ENCODE measurements around the gene ABCA1.
"Not testable (repeated sequence)": the region's sequence is repeated elsewhere in the genome, so short reads cannot be mapped to it uniquely, and the experiment has no call there.

Gene ABCA1

DNA sequence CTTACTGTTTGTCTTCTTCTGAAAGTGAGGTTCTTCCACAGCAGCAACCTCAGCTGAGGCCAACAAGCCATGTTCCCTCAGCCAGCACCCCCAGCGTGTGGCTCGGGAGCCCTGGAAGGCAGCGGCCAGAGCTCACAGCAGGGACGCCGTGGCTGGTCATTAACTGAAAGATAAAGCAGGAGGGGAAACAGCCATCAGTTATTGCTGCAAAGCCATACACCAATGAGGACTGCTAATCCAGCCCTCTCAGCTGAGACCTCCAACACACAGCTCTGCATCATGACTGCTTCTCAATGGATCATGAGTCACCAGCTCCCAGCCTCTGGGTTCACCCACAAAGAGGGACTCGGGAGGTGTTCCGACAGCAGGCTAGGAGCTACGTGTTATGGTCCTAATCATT, 24.3 kb downstream of the ABCA1 start:
- no peak for DNase-seq

DNA sequence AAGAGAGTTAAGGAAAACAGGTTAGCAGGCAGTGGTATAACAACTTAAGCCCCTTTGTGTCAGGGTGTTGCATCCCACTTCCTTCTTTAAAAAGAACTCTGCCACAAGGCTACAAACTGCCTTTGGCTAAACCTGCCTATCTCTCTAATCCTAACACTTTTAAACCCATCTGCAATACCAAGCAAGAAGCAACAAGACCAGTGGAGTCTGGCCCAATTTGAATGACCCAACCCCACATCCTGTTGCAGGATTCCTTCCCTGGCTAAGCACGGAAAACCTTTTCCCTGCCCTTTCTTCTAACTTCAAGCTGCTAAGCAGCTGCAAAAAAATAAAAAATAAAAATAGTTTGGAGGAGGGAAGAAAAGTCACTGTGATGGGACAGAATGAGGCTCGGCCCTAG, 27.1 kb downstream of the ABCA1 start:
- no peak for DNase-seq

DNA sequence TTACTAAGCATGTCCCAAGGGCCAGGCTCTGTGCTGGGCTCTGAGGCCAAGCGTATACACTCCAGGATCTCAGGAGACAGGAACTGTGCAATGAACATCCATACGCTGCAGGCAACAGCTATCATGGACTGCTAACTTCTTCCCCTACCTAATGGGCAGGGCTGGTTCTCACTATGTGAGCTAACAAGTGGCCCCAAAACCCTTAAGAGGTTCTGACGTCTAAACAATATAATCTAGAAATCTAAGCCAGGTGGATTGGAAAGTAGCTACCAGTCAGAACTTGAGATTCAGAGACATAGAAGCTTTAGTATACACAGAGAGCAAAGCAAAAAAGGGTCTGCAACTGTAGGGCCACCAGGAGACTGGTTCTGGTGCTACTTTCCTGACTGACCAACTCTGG, 27.6 kb downstream of the ABCA1 start:
- DNase-seq, result no peak

DNA sequence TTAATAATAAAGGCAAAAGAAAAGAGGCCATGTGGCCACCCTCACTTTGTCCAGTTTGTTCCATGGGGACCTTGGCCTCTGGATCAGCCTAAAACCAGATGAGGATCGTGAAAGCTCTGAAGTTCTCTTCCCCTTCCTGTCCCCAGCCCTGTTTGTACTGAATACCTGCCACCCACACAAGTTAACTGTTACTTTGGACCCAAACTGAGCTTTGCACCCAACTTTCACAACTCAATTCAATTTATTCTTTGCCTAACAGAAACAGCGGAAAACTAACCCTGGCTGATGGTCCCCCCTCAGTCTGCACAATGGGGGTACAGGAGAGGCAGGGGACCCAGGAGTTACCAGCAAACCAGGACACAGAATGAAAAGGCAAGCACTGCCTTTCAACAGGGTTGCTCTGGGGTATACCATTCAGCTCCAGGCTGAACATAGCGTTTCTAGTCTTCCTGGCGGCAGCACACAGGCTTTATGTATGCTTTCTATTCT, 28.2 kb downstream of the ABCA1 start:
- no peak for DNase-seq

DNA sequence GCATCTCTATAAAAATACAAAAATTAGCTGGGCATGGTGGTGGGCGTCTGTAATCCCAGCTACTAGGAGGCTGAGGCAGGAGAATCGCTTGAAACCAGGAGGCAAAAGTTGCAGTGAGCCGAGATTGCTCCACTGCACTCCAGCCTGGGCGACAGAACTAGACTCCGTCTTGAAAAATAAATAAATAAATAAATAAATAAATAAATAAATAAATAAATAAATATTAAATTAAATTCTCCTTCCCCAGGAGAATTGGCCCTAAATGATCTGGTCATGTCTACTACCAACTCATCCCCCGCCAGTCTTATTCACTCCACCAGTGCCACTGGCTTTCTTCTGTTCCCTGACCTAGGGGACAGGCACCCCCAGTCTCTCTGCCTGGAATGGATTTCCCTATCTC, 29.6 kb downstream of the ABCA1 start:
- not testable (repeated sequence) for DNase-seq

DNA sequence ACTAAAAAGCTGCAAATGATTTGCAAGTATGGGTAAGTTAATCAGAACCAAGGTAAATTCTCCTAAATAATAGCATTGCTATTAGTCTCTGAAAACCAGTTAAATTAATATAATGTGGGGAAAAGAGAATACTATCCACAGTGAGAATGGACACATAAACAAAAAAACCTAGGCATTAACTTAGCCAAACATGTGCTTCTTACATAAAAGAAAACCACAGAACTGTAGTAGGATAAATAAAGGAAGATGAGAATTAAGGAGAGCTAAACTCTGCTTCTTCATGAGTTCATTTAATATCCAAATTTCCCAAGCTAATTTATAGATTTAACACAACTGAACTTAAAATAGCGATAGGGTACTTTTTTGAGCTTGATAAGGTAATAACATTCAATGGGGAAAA, 31.8 kb downstream of the ABCA1 start:
- no peak for DNase-seq

DNA sequence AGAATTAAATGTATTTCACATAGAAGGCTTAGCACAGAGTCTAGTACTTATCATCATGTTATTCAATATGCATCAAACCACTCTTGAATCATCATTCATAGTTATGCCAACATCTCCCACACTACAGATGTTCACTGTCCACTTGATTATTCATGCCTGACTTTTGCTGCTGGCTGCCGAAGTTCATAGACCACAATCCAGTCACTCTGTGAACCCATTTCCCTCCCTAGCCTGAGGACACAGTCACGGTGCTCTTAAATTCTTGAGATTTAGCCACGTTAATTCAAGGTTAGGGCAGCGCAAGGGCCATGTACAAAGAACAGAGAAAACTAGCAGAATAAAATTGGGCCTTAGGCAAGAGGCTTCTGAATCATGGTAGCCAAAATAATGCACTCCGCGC, 32.4 kb downstream of the ABCA1 start:
- DNase-seq, result no peak

DNA sequence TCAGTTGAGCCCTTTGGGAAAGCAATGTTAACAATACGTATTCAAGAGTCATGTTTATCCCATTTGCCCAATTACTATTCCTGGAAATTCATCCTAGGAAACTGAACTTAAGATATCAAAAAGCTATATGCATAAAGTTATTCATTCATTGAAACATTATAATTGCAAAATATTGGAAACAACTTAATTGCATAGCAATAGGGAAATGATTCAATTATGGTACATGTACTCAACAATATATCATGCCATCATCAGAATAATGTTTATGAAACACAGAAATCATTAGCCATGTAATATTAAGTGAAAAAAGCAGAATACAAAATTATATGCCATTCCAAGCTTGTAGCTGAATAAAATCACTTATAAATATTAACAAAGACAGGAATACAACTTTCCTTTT, 35.3 kb downstream of the ABCA1 start:
- DNase-seq, result no peak

DNA sequence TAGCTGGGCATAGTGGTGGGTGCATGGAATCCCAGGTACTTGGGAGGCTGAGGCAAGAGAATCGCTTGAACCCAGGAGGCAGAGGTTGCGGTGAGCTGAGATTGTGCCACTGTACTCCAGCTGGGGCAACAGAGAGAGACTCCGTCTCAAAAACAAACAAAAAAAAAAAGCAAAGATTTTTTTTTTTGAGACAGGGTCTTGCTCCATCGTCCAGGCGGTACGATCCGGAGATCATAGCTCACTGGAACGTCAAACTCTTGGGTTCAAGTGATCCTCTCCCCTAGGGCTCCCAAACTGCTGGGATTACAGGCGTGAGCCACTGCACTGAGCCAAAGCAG, 37.6 kb downstream of the ABCA1 start:
- no peak for DNase-seq

DNA sequence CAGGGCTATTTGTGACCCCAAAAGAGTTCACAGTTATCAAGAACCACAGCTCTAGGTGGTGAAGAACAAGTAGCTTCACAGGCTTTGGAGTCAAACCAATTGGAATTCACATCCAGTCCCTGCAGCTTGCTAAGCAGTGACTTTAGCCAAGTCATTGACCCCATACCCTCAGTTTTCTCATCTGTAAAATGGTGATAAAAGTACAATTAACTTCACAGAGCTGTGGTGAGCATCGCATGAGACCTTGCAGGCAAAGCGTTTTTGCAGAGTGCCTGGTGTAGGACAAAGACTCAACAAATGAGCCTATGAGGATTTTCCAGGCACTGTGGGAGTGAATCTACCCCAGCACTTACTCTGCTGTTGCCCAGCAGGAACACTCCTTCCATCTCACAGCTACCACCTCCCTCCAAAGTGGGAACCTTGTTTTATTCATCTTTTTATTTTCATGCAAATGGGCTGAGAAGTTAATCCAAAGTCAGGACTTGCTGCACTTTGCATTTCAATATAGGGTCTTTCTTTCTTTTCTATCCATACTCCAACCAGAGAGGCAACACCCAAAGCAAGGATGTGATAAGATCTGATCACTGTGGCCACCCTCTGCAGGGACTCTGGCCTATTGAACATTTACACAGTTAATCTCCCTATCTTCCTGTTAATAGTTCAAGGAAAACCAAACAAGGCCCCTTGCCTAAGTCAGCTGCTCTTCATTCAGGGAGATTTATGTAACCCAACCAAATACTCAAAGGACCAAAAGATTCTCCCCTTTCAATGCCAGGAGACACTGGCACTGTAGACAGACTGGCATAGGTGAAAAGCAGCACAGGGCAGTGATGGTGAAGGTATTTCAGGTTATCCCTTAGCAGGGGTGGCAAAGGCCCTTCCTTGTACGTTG, 41.9 kb downstream of the ABCA1 start:
- no peak for DNase-seq

DNA sequence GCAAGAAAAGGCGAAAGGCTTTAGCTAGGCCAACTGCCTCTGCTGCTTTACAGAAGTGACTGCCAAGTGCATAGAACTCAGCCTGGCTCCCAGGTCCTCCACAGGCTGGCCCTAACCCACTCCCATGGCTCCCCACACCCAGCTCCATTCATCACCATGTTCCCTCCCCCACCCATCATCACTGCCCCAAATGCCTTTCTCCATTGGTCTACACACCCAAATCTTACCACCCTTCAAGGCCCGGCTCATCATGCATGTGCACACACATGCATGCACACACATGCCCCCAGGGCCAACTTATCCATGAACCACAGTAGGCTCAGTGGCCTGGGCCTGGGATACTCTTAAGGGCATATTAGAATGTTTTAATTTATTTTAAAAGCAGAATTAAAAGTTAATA, 44.8 kb downstream of the ABCA1 start:
- no peak for DNase-seq

DNA sequence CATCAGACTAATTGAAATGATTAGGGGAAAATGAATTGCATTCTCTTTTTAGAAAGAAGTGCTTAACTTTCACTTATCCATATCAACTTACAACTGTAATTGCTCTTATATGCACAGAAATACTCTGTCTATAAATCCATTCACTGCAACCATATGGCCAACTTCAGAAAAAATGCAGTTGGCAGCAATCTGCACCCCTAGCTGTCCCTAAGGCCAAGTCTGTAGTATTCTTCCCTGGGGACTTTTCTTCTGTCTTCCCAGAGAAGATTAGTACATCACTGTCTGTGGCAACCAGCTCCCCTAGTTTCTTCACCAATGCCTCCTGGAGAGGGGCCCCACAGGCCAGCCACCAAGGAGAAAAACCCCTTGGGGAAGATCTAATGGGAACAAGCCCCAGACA, 45.4 kb downstream of the ABCA1 start:
- DNase-seq, result no peak

DNA sequence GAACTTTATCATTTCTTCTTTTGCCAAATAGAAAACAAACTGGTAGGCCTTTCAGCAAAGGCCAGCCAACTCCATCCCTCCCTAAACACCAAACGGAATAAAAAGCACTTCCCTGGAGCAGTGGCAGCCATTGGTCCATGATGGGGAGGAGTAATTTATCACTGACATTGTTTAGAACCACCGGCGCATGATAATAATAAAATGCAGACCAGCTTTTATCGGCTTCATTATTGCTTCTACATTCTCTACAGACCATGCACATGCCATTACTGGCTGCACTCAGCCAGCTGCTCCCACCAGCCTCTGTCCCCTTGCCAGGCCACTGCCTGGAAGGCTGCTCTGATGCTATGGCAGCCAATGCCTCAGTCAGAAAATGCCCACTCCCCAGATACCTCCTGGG, 45.9 kb downstream of the ABCA1 start:
- no peak for DNase-seq

DNA sequence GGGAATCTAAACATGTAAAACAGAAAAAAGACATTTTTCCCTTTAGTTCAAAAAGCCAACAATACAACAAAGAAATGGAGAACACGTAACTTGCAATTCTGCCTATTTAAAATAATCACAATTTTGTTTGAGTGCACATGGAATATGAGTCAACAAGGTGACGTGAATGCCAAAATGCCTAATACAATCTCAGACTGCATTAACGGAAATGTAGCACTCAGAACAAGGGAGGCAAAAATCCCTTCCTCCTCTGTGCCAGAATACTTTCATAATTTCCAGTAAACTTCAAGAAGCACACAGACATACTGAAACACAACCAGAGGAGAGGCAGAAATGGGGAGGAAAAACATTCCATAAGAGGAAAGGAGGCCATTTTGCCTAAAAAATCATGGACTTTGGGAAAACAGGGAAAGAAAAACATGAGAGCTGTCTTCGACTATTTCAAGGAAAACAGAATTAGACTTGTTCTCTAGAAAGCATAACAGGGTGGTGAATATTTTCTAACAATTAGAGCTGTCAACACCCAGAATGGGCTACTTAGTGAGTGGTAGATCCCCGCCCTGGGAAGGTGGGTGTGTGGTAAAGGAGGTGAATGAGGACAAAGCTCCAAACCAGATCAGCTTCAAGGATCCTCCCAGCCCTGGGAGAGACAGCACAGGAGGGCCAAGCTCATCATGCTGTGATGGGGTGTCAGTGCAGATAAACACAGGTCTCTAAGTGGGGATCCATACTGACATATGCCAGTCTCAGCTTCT, 48.2 kb downstream of the ABCA1 start:
- no peak for DNase-seq

DNA sequence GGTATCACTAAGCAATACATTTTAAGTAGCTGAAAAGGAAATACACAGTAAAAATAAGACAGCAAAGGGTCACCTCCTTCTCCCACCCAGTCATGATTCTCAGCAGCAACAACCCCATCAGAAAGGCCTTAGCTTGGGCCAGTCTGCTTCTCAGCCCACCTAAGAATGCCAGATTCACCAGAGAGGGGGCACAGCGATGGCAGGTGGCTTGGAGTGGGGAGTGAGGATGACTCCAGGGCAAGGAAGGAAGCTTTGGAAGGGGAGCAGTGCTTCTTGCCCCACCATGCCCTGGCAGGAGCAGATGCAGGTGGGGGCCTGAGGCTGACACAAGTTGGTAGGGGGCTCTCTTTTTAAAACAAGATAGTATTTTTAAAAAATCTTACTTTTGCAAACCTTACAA, 51.4 kb downstream of the ABCA1 start:
- DNase-seq, result no peak

DNA sequence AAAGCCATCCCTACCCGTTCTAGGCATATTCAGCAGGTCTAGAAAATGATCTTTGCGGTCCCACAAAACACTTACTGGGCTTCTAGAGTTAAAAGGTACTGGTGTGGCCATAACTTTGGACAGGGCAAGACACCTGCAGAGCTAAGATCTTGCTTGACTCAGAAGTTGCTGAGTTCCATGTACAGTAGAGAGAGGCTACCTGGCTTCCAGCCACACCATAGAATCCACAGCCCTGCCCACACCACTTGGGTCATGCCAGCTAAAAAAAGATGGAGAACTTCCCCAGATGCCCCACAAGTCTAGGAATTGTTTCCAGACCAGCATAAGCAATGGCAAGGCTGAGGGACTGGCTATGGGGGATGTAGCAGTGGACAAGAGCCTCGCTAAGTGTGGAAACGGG, 52.1 kb downstream of the ABCA1 start:
- DNase-seq, result no peak

DNA sequence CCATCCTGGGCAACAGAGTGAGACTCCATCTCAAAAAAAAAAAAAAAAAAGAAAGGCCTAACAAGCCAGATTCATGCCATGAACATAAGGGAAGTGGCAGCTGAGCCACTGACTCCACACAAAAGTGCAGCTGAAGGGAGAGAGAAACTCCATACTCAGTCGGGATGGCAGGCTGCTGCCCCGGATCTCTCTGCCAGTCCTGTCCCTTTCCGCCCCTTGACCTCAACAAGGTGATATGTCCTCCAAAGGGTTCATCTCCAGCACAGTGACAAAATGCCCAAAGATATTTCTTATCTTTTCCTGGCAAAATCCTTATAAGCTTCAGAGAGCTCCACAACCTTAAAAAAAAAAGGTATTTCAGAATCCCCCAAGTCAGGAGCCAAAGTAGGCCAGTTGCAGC, 52.6 kb downstream of the ABCA1 start:
- no peak for DNase-seq

DNA sequence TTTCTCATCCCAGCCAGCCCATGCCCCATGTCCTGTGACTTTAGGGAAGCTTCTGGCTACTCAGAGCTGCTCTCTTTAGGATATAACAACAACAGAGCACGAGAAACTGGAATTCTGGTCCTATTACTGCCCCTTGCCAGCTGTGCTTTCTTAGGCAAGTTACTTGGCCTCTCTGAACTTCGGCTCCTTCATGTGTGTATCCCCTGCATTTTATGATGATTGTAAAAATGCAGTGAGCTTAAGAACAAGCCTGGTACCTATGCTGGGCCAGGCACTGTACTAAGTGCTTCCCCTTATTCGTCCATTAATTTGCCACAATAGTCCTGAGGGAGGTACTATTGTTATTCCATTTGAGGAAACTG, 54.5 kb downstream of the ABCA1 start:
- no peak for DNase-seq

DNA sequence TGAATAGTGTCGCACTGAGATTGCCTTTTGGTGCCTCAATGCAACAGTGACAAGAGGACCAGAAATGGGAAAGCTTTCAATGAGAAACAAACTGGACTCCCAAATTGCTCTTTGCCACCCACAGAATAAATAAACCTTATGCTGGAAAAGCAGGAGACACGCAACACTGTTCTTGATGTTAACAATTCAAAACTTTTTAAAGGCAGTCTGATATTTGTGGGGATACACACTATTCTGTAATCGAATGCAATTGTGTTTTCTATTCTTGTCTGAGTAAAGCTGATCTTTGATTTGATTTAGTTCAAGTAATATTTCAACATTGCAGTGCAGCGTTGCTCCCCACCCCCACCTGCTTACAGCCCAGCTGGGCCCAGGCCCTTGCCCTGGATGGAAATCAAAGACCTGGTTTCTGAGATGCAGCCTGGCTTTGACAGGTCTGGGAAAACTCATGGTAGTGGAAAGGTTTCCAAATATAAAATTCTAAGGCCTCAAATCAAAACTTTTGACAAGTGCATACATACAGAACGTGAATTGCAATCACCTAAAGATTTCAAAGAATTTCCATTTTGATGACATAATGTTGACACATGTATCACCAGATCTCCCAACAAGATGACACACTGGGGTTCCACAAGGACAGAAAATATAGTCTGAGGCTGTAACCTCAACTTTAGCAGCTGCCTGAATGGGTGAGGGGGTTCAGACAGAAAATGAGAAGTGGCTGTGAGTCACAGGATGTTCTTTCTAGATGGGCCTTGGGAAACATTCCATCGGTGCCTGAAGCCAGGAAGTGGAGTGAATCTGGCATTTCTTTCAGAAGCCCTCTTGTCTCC, 55.1 kb downstream of the ABCA1 start:
- DNase-seq, result no peak

DNA sequence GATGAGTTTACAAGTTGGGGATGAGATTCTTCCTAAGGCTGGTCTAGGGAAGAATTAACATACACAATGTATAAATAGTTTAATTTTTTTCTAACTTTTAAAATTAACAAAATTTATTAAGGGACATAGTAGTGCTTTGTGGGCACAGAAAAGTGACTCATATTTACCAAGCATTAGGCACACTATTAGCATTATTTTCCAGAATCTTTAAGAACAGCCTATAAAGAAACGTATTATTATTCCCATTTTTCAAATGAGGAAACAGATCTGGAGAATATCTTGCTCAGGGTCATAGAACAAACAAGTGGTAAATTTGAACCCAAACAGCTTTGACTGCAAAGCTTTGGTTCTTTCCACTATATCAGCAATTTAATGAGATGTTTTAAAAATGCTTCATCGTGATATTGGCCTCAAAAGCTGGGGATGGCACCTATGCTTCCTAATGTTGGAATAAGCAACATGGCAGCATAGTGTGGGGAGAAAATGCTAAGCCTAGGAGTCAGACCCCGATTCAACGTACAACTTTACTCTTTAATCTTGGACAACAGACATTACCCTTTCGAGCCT, 55.9 kb downstream of the ABCA1 start:
- no peak for DNase-seq

DNA sequence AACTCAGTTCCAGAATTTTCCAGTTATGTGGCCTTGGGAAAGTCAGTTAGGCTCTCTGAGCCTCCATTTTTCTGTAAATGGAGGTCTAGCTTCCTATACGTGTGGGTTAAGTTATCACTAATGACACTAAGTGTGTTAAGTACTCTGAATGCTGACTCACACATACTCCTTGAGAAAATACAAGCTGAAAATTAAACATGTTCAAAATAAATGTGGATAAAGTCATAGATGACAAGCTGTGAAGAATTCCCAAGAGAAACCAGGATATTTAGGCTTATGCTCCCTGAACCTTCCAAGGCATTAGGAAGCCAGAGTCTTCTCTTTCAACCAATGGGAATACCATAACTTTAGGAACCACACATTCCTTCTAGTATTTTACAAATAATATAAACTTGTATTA, 58.1 kb downstream of the ABCA1 start:
- DNase-seq, result no peak

DNA sequence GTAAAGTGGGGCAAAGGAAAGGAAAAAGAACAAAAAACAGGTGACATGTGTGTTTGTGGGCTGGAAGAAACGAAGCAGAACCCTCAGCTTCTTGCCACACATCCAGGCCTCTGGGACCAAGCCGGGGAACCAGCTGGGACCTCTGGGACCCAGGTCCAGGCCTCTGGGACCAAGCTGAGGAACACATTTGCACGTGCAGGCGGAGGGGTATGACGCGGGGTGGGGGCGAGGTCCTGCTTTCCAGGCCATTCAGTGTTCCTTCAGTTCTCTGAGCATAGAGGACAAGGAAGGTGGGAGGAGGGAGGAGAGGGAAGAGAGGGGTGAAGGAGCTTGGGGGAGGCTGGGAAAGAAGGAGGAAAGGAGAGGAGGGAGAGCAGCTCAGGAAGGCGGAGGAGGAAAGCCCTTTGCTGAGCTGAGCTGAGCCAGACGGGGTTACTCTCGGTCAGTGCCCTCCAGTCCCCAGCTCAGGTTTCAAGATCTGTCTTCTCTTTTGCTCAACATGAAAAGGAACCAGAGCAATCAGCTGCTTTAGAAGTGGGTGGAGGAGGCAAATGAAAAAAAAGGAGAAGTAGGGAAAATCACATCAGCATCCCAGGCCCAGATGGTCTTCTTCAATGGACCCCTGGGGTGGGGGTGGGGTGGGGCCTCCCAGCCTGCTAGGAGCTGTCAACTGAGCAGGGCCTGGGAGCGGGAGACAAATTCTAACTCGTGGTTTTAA, 59.1 kb downstream of the ABCA1 start:
- DNase-seq, result no peak

DNA sequence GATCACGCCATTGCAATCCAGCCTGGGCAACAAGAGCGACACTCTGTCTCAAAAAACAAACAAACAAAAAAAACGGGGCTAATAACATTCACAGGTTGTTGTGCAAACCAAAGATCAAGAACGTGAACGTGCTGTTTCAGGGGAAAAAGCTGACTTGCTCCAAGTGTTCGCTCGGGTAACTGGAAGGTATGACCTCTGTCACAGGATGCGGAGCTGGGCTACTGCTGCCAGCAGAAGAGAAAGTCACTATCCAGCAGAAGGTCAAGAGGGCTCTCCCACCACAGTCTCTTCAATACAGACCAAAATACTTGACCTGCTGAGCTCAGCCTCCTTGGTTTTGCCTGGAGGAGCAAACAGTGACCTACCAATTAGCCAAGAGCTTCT, 59.7 kb downstream of the ABCA1 start:
- DNase-seq, result no peak

Data from activated CD4-positive, CD25-positive, alpha-beta regulatory T cell (primary cell).